ENCODE results near the gene SIDT1.

DNA sequence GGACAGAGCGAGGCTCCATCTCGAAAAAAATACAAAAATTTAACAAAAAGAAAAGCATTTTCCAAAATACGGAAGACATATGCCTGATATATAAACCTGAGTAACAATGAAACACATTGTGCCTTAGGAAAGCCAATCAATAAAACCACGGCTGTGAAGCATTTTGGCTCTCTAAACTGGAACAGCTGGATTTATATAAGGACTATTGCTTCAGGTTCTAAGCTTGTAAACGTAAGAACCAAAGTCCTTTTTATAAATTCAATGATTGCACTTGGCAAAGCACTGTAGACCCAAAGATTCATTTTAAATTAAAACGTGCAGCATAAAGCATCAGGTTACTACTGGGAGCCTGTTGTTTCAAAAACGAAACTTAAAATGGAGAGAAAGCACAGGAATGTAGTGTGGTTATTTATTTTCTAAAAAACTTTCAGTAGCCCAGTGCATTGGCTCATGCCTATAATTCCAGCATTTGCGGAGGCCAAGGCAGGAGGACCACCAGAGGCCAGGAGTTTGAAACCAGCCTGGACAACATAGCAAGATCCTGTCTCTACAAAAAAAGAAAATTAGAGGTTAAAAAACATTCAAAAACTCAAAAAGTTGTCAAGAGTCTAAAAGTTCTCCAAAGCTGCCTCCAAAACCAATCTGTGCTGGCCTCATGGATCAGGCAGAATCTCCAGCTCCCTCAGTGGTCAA lies 102.6 kb downstream of the SIDT1 start:
- TF ChIP-seq, protein P1, sequence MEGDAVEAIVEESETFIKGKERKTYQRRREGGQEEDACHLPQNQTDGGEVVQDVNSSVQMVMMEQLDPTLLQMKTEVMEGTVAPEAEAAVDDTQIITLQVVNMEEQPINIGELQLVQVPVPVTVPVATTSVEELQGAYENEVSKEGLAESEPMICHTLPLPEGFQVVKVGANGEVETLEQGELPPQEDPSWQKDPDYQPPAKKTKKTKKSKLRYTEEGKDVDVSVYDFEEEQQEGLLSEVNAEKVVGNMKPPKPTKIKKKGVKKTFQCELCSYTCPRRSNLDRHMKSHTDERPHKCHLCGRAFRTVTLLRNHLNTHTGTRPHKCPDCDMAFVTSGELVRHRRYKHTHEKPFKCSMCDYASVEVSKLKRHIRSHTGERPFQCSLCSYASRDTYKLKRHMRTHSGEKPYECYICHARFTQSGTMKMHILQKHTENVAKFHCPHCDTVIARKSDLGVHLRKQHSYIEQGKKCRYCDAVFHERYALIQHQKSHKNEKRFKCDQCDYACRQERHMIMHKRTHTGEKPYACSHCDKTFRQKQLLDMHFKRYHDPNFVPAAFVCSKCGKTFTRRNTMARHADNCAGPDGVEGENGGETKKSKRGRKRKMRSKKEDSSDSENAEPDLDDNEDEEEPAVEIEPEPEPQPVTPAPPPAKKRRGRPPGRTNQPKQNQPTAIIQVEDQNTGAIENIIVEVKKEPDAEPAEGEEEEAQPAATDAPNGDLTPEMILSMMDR (IDR thresholded peaks at IDR 0.05): no peak
- TF ChIP-seq EZH2 (IDR thresholded peaks at IDR 0.05) (no peak), EZH2phosphoT487 (IDR thresholded peaks at IDR 0.05) (no peak)

Measured in neural progenitor cell (in vitro differentiated cells).